HG02678 (cell line): ENCODE results near the gene CALHM4.
"Not testable (repeated sequence)": the region's sequence is repeated elsewhere in the genome, so short reads cannot be mapped to it uniquely, and the experiment has no call there.

Experiments used
- ATAC-seq: cut with Tn5 transposase; IDR thresholded peaks from one replicate; pipeline ENCODE4 v1.9.1; 2021; ENCODE audit warnings: mild to moderate bottlenecking, moderate library complexity; ENCODE audit not compliant: unreplicated experiment

Gene CALHM4

DNA sequence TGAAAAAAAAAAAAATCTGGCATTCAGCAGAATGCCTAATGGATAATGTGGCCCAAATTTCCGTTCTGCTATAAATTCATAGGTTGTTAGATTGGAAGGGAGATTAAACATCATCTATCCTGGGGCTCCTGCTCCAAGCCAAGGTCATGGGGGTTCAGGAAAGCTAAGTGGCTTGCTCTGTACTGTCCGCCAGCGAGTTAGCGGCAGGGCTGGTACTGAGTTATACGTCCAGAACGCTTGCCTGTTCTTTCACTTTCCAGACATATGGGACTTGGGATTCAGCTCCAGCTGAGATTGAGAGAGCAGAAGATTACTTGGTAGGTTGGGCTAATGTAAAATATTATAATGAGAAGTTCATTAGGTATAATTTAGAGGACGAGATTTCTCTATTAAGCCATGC lies 18.6 kb downstream of the CALHM4 start:
- no peak for ATAC-seq

DNA sequence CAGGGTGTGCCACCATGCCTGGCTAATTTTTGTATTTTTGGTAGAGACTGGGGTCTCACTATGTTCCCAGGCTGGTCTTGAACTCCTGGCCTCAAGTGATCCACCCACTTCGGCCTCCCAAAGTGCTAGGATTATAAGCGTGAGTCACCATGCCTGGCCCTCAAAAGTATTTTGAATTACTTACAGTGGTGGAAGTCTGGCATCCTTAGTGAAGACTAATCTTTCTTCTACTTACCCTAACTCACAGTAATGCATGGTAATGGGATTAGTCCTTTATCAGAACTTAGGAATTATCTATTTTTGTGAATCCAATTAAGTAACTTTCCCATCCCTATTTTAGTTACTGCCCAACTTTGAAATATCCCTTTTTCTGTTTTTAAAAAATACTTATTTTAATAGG lies 21.7 kb downstream of the CALHM4 start:
- ATAC-seq, result no peak

DNA sequence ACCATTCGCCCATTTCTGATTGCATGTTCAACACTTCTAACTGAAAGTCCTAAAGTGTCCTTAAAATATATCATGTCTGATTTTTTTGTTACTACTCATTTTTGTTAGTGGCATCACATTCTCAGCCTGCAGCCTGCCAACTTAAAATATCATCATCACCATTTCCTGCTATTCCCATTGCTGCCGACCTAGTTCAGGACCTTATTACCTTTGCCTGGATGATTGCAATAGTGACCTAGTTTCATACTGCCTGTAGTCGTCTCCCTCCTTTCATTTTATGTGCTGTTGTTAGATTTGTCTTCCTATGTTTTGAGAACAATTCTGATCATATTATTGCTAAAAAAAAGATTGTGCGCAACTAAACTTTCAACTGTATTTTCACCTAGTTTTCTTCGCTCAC lies 23.9 kb downstream of the CALHM4 start:
- no peak for ATAC-seq

DNA sequence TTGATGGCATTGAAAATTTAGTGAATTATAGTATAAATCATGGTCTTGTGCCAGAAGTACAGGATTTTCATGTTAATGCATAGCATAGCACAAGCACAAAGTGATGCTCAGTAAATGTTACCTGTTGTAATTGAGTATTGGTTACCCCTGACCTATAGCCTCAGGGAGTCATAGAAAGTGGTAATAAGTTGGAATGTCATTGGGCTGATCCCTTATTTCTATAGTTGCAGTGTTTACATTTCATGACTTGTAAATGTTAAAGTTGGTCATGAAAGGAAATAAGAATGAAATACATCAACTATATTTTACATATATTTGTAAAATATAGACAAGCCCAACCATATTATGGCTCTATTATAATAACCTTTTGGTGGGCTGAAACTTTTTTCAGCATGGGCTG lies 24.8 kb downstream of the CALHM4 start:
- ATAC-seq, result no peak

DNA sequence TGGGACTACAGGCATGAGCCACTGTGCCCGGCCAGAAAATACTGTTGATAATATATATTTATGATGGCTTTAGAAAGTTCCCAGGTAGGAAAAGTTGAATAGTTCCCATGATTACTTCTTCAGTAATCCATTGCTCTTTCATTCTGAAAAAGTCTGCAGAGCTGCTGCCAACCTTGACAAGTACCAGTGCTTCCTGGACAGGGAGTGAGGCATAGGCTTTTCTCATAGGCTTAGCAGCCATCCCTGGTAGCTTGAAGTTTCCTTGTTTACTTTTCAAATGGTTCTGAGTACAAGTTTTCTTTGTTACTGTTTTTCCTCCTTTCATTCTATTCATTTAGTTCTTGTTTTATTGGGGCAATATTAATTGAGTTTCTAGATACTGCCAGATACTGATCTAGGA lies 25.6 kb downstream of the CALHM4 start:
- no peak for ATAC-seq

DNA sequence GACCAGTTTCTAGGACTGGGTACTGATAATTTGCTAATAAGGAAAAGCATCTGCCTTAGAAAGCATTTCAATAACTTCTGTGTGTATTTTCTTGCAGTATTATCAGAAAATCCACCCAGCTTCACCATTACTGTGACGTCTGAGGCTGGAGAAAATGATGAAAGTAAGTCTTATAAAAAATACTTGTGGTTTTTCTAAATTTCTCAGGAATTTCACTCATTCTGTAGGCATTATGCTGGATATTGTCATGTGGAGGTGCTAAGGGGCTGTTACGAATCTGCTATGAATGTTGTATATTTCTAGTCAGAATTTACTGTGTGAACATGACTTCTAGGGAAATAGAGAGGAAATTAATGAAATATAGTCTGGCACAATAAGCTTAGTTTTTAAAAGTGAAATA lies 26.6 kb downstream of the CALHM4 start:
- ATAC-seq, result no peak

DNA sequence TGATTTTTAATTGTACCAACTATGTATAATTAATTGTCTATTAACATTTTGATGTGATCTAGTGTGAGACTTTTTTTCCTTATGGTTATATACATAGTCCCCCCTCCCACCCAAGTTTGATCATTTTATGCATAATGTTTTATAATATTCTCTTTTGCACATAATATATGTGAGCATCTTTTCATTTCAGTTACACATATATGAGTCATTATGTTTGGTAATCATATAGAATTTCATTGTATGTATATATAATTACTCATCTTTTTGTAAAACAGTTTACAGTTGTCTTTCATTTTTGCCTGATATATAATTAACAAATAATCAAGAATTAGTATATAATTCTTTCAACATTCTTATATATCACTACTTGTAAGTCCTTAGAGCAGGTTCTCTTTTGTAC lies 32.7 kb downstream of the CALHM4 start:
- no peak for ATAC-seq

DNA sequence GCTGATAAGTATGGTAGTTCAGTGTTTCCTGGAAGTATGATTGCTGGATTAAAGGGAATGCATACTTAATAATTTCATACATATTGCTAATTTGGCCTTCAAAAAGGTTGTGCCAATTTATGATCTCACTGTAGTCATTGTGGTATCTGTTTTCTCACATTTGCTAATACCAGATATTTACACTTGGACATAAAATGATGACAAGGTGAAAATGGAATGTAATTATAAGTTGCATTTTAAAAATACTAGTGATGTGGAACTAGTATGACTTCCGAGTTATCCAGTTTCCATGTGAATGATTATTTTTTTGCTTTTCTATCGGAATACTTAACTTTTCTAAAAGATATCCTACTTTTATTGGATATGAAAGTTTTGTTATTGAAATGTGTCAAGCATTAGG lies 33.2 kb downstream of the CALHM4 start:
- no peak for ATAC-seq

DNA sequence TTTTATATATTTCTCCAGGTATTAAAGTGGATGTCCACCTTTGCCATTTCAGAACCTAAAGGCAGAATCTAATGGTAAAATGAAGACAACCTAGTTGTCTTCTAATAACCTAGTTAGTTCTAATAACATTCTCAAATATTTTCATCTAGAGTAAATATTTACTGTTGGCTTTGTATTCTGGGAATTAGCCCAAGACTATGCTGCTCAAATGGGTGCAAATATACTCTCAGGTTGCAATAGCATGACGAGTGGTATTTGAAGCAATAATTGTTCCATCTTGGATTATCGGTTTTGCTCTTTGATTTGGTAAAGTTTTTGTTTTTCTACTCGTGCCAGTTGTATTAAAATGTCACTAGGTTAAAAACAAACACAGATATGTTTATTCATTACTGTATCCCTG lies 41.7 kb downstream of the CALHM4 start:
- no peak for ATAC-seq

DNA sequence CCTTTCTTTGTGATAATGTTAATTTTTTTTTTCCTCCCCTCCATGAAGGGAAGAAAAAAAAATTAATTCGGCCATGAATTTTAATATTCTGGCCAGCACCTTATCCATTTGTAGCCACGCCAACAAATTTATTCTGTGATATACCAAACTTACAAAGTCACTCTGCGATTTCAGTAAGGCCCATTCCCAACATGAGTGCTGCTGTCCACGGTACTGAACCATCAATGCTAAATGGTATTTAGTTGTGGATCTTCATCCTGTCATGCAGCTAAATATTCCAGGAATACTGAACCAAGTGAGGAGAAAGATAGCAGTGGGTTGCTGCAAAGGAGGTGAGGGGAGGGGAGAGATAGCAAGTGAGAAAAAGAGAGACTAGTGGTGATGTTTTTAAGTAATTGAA lies 43.3 kb downstream of the CALHM4 start:
- ATAC-seq, result no peak

DNA sequence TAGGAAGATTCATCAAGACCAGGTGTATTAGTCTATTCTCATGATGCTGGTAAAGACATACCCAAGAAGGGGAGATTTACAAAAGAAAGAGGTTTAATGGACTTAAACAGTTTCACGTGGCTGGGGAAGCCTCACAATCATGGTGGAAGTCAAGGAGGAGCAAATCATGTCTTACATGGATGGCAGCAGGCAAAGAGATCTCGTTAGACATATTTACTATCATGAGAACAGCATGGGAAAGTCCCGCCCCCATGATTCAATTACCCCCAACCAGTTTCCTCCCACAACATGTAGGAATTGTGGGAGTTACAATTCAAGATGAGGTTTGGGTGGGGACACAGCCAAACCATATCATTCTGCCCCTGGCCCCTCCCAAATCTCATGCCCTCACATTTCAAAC lies 50.4 kb downstream of the CALHM4 start:
- ATAC-seq, result not testable (repeated sequence)

DNA sequence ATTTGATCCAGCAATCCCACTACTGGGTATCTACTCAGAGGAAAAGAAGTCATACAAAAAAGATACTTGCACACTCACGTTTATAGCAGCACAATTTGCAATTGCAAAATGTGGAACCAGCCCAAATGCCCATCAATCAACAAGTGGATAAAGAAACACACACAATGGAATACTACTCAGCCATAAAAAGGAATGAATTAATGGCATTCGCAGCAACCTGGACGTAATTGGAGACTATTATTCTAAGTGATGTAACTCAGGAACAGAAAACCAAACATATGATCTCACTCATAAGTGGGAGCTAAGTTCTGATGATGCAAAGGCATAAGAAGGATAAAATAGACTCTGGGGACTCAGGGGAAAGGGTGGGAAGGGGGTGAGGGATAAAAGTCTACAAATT lies 51.3 kb downstream of the CALHM4 start:
- not testable (repeated sequence) for ATAC-seq

DNA sequence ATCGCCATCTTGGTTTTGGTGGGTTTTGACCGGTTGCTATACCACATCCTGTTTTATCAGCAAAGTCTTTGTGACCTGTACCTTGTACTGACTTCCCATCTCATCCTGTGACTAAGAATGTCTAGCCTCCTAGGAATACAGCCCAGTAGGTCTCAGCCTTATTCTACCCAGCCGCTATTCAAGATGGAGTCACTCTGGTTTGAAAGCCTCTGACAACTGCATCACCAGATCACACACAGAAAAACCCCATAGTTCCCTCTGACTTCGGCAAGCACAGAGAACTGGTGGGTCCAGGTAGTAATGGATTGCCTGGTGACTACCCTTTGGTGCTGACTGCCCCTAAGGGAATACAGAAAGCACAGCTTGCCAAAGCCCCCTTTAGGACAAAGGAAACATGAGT lies 52.4 kb downstream of the CALHM4 start:
- no peak for ATAC-seq
